HG03565 (cell line): ENCODE measurements around the gene LGMN.

Experiments used
- ATAC-seq: cut with Tn5 transposase; IDR thresholded peaks from one replicate; pipeline ENCODE4 v1.9.1; 2021; ENCODE audit warnings: mild to moderate bottlenecking, moderate library complexity; ENCODE audit not compliant: unreplicated experiment

The LGMN gene

DNA sequence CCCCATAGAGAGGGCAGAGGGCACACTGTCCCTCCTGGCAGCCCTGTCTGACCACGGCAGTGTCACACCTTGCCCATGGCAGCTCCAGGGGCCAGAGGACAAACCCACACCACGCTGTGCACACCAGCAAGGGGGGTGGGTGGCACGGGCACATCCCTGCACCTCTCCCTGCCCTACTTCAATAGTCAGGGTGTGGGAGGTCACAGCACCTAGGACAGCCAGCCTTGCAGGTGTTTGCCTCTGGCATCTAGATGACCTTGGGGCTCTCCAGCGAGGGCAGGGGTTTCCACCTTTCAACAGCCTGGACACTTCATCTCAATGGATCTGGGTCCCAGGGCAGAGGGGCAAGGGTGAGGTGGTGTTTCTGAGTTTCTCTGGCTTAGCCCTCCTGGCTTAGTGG, 69.2 kb downstream of the LGMN start:
- no peak for ATAC-seq

DNA sequence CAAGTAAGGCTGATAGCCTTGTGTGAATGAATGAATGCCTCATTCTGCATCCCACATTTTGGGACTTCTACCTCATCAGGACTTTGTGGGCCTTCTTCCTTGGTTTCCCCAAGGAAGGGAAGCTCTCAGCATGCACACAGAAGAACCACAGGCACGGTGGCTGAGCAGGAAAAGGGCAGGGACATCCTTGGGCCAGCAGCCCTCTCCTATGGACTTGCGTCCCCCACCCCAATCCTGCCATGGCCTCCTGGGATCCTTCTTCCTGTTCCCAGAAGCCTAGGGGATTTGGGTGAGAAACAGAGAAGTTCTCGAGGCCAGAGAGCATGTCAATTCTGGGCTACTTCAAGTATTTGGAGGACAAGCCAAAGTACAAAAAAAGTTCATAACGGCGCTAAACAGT, 69.7 kb downstream of the LGMN start:
- ATAC-seq, result no peak

DNA sequence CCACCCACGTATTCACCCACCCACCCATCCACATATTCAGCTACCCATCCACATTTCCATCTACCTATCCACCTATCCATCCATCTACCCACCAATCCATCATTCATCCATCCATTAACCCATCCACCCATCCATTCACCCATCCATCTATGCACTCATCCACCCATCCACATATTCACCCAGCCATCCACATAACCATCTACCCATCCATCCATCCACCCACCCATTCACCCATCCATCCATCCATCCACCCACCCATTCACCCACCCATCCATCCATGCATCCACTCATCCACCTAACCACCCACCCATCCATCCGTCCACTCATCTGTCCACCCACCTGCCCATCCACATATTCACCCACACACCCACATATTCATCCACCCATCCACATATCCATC, 70.5 kb downstream of the LGMN start:
- no peak for ATAC-seq

DNA sequence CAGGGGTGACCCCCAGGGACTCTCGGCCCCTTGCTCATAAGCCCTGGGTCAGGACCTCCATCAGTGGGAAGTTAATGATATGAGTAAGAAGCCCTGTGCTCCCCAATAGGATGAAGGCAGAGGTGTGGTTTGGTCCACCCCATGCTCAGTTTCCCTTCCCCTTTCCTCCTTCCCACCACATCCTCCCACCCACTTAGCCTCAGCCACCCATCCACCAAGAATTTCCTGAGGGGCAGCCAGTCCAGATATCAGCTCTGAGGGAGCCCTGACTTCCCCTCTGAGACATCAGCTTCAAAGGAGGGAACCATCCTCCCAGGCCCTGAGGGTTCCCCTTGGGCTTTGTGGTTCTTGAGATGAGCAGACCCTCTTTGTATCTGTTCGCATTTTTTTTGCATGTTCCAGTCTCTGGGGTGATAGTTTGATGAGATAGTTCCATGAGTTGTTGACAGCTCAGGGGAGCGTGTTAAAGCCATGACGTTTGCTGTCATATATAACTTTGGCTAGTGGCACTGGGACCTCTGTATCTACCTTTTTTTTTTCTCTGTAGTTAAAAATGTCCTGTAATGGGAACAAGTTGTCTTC, 71.2 kb downstream of the LGMN start:
- ATAC-seq, result peak; percentile 75

DNA sequence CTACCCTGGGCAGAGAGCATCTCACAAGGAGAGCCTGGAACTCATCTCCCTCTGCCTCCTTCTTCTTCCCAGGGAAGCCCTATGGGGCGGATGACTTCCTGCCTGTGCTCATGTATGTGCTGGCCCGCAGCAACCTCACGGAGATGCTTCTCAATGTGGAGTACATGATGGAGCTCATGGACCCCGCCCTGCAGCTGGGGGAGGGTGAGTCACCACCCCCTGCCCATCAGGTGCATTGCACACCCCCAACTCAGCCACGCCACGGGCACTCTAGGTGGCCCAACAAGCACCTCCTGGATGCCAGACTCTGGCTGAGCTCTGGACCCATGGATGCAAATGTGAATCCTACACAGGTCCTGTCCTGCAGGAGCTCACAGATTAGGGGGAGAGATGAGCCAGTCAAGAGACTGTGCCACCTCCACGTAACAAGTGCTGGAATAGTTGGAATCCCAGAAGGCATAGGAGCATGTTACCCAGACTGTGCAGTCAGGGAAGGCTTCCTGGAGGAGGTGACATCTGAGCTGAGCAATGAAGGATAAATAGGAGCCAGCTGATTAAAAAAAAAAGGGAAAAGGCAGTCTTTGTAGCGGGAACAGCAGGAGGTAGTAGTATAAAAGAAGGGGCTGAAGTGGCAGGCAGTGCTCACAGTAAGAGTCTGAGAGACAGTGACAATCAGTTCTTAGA, 71.9 kb downstream of the LGMN start:
- no peak for ATAC-seq

DNA sequence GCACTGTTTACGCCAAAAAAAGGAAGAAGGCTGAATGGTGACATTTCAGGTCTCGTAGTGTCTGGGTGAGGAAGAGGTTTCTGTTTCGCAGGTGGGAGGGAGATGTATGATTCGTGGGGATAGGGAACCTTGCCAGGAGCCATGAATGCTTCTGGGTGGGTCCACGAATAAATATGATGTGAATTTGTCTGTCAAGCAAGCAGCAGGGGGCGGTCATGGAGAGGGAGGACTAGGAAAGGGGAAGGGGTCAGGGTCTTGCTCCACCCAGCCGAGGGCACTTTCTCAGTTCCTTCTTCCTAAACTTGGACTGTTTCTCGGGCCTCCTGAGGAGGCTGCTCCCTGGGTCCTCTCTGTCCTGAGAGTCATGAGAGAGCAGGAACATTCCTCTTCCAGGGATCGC, 72.5 kb downstream of the LGMN start:
- no peak for ATAC-seq

DNA sequence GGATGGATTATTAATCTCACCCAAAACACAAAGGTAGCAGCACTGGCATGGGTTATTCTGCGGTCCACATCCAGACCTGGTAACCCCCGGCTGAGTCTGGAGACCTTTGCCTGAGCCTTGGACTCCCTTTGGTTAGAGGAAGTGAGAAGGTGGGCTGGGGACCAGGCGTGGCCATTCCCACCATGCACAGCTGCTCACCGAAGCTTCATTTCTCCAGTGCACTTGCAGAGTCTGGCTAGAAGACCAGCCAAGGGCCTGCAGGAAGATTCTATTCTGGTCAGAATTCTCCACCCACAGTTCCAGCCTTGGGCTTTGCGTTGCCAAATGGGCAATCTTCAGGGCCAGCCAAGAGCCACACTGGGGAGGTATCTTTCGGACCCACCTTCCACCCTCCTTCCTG, 73.0 kb downstream of the LGMN start:
- ATAC-seq, result no peak

DNA sequence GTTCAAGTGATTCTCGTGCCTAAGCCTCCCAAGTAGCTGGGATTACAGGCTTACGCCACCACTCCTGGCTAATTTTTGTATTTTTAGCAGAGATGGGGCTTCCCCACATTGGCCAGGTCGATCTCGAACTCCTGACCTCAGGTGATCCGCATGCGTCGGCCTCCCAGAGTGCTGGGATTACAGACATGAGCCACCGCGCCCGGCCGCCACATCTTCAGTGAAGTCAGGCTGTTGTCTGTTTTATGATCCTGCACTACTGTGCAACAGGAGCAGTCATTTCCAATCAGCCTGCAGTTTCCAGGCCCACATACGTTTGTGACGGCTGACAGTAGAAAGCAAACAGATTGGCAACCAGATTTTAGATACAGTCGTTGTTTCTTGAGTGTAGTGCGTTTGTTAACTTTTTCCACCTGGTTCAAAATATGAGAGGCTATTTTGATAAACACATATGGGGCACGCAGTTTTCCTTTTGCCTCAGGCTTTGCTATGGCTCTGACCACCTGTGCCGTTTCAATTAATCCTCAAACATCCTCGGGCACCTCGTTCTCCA, 74.8 kb downstream of the LGMN start:
- ATAC-seq, result no peak

DNA sequence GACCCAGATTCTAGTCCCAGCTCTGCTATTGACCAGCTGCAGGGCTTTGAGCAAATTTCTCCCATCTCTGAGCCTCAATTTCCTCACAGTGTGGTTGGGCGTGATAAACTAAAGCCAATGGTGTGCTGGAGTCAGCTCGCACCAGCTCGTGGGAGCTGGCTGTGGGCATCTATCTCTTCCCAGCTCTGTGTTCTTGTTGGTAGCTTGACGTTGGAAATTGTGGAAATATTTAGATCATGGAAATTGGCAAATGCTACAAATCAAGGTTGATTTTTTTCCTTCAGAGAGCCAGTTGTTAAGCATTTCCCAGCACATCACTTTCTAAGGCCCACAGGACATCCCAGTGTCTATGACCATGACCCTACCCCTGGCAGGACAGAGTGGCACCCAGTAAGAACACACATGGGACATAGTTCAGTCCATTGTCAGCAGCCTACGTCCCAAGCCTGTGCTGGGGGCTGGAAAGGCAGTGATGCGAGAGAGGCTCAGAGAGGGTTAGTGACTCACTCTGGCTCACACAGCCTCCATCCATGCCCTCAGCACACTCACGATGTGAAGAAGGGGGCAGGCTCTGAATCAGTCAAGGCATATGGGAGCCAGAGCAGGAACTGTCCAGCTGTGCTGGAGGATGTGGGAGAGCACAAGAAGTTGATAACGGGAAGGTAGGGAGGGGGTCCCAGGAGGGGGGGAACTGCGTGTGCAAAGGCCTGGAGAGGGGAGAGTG, 77.6 kb downstream of the LGMN start:
- no peak for ATAC-seq

DNA sequence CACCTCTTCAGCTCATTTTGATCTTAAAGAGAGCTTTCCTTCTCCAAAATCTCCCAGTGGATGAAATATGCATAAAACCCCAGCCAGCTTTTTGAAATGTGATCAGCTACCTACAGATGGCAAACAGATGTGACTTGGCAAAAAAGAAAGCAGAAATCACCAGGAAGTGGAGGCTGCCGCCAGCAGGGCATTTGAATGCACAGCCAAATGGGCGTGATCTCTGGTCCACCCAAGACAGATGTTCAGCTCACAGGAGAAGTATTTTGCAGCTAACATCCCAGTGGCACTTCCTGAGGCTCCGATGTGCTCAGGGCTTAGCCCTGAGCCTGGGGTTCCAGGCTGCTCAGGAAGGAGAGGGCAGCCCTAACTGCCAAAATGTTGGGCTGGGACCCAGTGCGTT, 78.3 kb downstream of the LGMN start:
- no peak for ATAC-seq

DNA sequence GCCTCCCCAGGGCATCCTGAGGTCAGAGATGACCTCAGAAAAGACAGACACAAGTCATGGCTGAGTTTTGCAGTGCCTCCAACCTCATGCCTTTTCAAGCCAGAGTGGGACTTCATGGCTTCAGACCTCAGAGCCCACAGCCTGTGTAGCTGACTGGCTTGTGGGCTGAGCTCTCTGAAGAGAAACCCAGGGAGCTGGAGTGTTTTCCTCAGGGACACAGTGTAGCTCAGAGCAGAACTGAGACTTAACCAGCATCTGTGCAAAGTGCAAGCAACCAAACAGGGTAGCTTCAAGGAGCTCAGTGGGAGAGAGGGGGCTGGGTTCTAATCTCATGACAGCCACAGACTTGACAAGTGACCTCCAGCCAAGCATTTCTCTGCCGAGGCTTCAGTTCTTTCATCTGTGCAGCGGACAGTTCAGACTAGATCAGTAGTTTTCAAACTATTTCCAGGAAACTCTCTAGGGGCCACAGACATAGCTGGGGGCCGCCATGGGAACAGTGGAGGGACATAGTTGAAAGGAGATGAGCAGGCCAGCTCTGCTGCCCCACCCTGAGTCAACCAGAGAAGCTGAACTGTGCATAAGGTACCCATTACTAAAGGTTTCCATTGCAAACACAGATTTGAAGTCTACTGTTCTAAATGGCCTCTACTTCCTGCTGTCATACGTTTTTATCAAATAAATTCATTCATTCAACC, 80.0 kb downstream of the LGMN start:
- ATAC-seq, result peak; percentile 35

DNA sequence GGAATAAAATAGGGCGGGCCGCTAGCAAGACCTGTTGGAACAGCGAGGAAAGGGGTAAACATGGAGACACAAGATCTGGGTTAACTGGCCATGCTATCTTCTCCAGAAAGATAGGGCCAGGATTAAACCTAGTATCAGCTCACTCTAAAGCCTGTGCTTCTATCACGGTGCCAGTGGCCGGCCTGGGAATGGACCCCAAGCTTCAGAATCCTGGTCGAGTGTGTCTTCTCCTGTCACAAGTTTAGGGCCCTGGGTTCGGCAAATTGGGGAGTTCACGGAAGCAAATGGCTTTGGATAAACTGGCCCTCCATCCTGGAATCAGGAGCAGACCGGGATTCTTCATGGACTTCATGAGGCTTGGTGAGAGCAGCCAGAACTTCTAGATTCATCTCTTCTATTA, 82.2 kb downstream of the LGMN start:
- no peak for ATAC-seq

DNA sequence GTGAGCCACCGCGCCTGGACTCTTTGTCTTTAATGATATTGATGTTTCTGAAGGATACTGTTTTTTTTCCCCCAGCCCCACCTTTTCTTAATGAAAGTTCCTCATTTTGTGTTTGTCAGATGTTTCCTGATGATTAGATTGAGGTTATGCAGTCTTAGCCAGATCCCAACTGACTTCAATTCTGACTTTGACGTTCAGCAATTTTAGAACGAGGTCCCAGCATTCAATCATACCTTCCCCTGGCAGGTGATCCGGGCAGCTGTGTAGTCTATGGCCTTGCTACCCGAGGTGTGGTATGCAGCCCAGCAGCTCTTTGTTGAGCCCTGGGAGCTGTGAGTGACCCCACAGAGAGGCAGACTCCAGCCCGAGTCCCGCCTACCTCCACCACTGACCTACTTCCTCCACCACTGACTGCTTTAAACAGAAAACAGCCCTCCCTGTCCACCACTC, 82.7 kb downstream of the LGMN start:
- no peak for ATAC-seq

DNA sequence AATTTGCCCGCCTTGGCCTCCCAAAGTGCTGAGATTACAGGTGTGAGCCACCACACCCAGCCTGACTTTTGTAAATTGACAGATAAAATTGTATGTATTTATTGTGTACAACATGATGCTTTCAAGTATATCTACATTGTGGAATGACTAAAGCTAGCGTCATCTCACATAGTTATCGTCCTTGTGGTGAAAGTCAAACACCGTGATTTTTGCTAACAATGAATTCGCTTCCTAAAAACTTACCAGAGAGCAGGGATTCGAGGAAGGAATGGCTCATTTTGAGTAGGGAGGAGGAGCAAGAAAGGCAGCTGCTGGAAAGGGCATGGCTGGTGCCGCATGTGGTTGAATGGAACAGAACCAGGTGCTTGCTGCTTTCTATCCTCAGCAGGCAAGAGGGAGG, 85.4 kb downstream of the LGMN start:
- ATAC-seq, result no peak

DNA sequence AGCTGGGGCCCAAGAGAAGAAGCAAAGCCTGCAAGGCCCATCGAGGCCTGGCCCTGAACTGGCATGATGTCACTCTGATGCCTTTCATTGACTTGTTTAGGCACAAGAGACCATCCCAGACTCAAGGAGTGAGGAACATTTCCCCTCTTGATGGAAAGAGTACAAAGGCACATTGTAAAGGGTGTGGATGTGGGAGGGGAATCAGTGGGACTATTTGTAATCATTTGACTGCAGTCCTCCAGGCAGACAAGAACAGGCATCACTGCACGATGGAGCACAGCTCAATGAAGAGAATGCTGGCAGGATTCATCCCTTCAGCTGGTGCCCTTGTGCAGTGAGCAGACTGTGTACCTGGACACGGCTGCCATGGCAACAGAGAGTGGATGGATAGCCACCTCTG, 87.9 kb downstream of the LGMN start:
- no peak for ATAC-seq

DNA sequence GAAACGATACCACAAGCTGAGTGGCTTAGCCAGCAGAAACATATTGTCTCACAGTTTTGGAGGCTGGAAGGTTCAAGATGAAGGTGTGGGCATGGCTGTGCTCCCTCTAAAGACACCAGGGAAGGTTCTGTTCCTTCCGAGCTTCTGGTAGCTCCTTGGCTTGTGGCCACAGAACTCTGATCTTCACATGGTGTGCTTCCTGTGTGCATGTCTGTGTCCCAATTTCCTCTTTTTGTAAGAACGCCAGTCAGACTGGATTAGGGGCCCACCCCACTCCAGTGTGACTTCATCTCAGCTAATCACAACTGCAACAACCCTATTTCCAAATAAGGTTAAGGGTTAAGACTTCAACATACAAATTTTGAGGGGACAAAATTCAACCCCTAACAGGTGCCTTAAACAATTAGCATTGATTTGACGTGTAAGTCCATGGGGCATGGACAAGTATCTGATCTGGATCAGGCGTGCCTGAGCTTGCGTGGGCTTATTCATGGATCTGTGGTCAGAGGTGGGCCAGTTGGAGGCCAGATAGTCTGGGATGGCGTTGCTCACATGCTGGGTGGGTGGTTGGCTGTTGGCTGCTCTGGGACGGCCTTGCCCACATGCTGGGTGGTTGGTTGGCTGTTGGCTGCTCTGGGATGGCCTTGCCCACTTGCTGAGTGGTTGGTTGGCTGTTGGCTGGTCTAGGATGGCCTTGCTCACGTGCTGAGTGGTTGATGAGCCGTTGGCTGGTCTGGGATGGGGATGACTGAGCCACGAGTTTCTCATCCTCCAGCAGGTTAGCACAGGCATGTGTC, 88.5 kb downstream of the LGMN start:
- ATAC-seq, result no peak

DNA sequence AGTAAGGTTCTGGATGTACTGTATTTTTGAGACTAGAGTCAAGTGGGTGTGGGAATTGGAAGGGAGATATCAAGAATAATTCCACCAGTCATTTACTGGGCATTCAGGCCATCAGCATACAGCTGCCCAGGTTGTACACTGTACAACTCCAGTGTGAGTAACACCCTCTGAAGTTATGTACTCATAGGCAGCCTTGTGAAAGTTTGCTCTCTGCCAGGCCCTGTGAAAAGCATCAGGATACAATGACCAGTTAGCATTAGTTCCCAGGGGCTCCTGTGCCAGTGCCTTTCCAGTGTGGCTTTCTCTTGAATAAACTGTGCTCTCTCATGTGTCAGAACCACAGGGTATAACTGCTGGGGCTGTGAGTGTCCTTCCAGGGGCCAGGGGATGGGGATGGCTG, 89.7 kb downstream of the LGMN start:
- no peak for ATAC-seq

DNA sequence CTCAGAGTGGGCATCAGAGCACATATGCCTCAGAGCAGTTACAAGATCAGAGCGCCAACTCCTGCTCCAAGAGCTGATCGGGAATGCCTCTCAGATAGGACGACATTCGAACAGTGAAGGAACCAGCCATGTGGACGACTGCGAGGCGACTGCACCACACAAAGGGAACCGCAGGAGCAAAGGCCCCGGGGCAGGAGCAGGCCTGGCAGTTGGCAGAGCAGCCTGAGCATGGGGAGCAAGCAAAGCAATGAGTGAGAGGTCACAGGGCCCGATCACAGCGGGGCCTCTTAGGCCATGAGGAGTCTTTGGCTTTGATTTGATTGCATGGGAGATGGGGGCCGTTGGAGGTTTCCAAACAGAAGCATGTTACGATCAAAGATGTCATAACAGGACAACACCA, 90.3 kb downstream of the LGMN start:
- no peak for ATAC-seq

DNA sequence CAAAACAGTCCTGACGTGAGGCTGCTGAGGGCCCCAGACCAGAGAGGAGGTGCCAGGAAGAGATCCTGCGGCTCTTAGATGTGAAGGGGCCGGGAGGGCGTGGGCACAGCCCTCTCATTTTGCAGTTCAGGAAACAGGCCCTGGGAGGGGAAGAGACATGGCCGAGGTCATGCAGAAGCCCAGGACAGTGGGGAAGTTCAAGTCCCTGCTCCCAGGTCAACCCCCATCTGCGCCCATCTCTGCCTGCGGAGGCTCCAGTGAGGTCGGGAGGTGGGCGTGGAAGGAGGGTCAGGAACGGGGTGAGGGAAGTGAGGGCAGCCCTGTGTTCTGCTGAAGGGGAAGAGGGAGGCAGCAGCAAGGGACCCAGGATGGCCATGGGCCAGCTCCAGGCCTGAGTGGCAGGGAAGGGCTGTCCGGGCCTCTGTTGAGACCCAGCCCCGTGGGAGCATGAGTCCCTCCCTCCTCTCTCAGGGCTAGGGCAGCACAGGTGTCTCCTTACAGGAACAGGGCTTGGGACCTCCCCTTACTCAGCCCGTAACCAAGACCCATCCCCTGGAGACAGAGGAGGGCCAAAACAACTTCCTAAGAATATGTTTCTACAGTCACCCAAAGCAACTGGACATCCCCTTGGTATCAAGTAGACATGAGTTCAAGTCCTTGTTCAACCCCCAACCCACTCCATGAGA, 90.8 kb downstream of the LGMN start:
- ATAC-seq, result no peak
